Measurements from ENCODE around the gene MARCHF7. TPM values are rescaled to one million over a fixed set of nuclear protein-coding genes. Genes with fewer than 3 reads are reported as not detected.

MARCHF7 gene
- total and polyA plus RNA-seq, 2 of the 8 experiments (the other 6 are each of a cell fraction or from before 2014, with no cell fraction given) = 18.3 to 116 TPM

GRCh38 chr2:159671047-159671446 lies 41.3 kb upstream of the MARCHF7 start:
- no peaks in the 10 kb centered on the region for H3K36me3 ChIP-seq (ENCODE audit: control insufficient read depth in 2 of 4, insufficient read depth in 4 of 4, low read length in 3 of 4)
- no peak overlapping the region for H2AFZ ChIP-seq (ENCODE audit: low read length)
- H3K27me3 ChIP-seq (replicated peaks in 1 of 4; ENCODE audit: control insufficient read depth in 3 of 4, extremely low read depth in 1 of 4, insufficient read depth in 3 of 4, low read length in 3 of 4) = no peaks in the 10 kb centered on the region
- H3K4me1 ChIP-seq (replicated peaks in 1 of 4; ENCODE audit: control insufficient read depth in 3 of 4, insufficient read depth in 4 of 4, low read length in 3 of 4) = no peaks in the 10 kb centered on the region
- DNase-seq (ENCODE audit: low read depth in 1 of 2, low spot score in 2 of 2) (no peak), FAIRE-seq (no peak)
- no peak overlapping the region for H3K4me2 ChIP-seq (ENCODE audit: insufficient read depth in 1 of 2, low read depth in 2 of 2, low read length in 2 of 2)
- H4K5ac ChIP-seq (ENCODE audit: insufficient read length, low read depth, low read length) = no peak overlapping the region
- no peak overlapping the region for H2AK5ac ChIP-seq (ENCODE audit: low read depth, low read length)
- H4K20me1 ChIP-seq (replicated peaks in 1 of 2; ENCODE audit: control insufficient read depth in 1 of 2, insufficient read depth in 2 of 2, low read length in 2 of 2) = no peaks in the 10 kb centered on the region
- CTCF ChIA-PET (ENCODE audit: partially characterized antibody) = no interaction called here
- no peak overlapping the region for H3K9ac ChIP-seq (replicated peaks in 1 of 4; ENCODE audit: extremely low read depth in 1 of 4, low read depth in 3 of 4, low read length in 3 of 4)
- no peak overlapping the region for H2BK15ac ChIP-seq (ENCODE audit: low read length)
- POLR2A ChIA-PET (ENCODE audit: partially characterized antibody) = interaction anchor here (0.9 kb wide), 1 partner anchor 41 kb away, joined by 3 read pairs; the partner anchor contains the start of gene MARCHF7
- H2BK20ac ChIP-seq (ENCODE audit: low read length) = no peak overlapping the region
- H2BK5ac ChIP-seq (ENCODE audit: low read depth, low read length) = no peak overlapping the region
- no peak overlapping the region for H3K4me3 ChIP-seq (ENCODE audit: extremely low read depth in 1 of 4, insufficient read depth in 2 of 4, low read depth in 3 of 4, low read length in 4 of 4)
- no peak overlapping the region for H3K56ac ChIP-seq (replicated peaks; ENCODE audit: insufficient read length, low read depth, low read length)
- H3K23me2 ChIP-seq (ENCODE audit: low read depth, low read length) = no peaks in the 10 kb centered on the region
- H3K4ac ChIP-seq (replicated peaks; ENCODE audit: insufficient read length, low read depth, low read length) = no peak overlapping the region
- H3K27ac ChIP-seq (ENCODE audit: low read depth, low read length) = no peak overlapping the region
- H3K79me1 ChIP-seq (ENCODE audit: low read depth, low read length) = no peaks in the 10 kb centered on the region
- no peak overlapping the region for H3K14ac ChIP-seq (ENCODE audit: insufficient read length)
- no peaks in the 10 kb centered on the region for H3K79me2 ChIP-seq (ENCODE audit: control insufficient read depth in 1 of 2, insufficient read depth in 2 of 2, low read length in 2 of 2)
- H2BK12ac ChIP-seq (ENCODE audit: low read depth, low read length) = no peak overlapping the region
- no peaks in the 10 kb centered on the region for H3K9me3 ChIP-seq (ENCODE audit: insufficient read depth in 2 of 2, low read depth in 1 of 2, low read length in 1 of 2)
- H3K18ac ChIP-seq (ENCODE audit: extremely low read depth, low read length) = no peak overlapping the region
- TF ChIP-seq POU5F1 (IDR thresholded peaks at IDR 0.05; ENCODE audit: low read depth, low read length) = no peak
- TF ChIP-seq, protein P1, sequence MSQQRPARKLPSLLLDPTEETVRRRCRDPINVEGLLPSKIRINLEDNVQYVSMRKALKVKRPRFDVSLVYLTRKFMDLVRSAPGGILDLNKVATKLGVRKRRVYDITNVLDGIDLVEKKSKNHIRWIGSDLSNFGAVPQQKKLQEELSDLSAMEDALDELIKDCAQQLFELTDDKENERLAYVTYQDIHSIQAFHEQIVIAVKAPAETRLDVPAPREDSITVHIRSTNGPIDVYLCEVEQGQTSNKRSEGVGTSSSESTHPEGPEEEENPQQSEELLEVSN (IDR thresholded peaks at IDR 0.05) = no peak
- no peak for TF ChIP-seq RXRA (IDR thresholded peaks at IDR 0.05; ENCODE audit: insufficient read depth, low read depth, low read length)
- no peak for TF ChIP-seq NANOG (IDR thresholded peaks at IDR 0.05; ENCODE audit: insufficient read depth, low read depth, low read length, poor library complexity, severe bottlenecking)
- no peak for TF ChIP-seq CBX5 (IDR thresholded peaks at IDR 0.05; ENCODE audit: low read depth, low read length)
- TF ChIP-seq SAP30 (IDR thresholded peaks at IDR 0.05; ENCODE audit: insufficient read depth, insufficient replicate concordance, low read length) = no peak
- TF ChIP-seq NRF1 (IDR thresholded peaks at IDR 0.05; ENCODE audit: low read depth, low read length) = no peak
- no peak for TF ChIP-seq CHD1 (IDR thresholded peaks at IDR 0.05; ENCODE audit: low read depth, low read length)
- H2BK120ac ChIP-seq (replicated peaks; ENCODE audit: low read depth, low read length) = no peak overlapping the region
- 93% methylated on average over 3 of the region's 3 CpGs; no CpG with 5 or more reads in 1 of the 2 experiments for WGBS, 2 experiments (ENCODE audit: extremely low coverage in 1 of 2, insufficient coverage in 1 of 2, insufficient read length in 1 of 2, insufficient replicate concordance in 2 of 2, low coverage in 1 of 2, low lambda C conversion rate in 2 of 2, missing lambda C conversion rate in 1 of 2)
- H3K23ac ChIP-seq (ENCODE audit: insufficient read length) = no peak overlapping the region
- H4K8ac ChIP-seq (ENCODE audit: extremely low read depth, insufficient read depth, low read length) = no peak overlapping the region
- H4K91ac ChIP-seq (replicated peaks; ENCODE audit: insufficient read length, low read length) = no peak overlapping the region

All from H1 (cell line).